ENCODE results near the gene KRT14.

GRCh38 chr17:41578538-41578937 is 8.2 kb downstream of the KRT14 start:
- TF ChIP-seq CTCF (conservative IDR thresholded peaks at IDR 0.05; ENCODE audit: low read depth in 2 of 2) (no peak), EZH2 (IDR thresholded peaks at IDR 0.05; ENCODE audit: low read depth, unreplicated experiment) (no peak), JUNB (IDR thresholded peaks at IDR 0.05; ENCODE audit: unreplicated experiment) (no peak), REST (IDR thresholded peaks at IDR 0.05; ENCODE audit: unreplicated experiment) (no peak), POLR2AphosphoS5 (IDR thresholded peaks at IDR 0.05; ENCODE audit: low read depth) (no peak), CREB1 (CRISPR knock-in tag; IDR thresholded peaks at IDR 0.05; ENCODE audit: low read depth) (no peak)
